Activated CD4-positive, alpha-beta T cell treated with anti-CD3 and anti-CD28 coated beads for 24 hours (primary cell): ENCODE data around the gene UMODL1.
"Not testable (repeated sequence)": the region's sequence is repeated elsewhere in the genome, so short reads cannot be mapped to it uniquely, and the experiment has no call there.

Source experiments
- DNase-seq, 2 donors: peaks; one replicate each; pipeline ENCODE4 v3.0.0-alpha.2; 2020; ENCODE audit warnings: low read depth in 2 of 2

The UMODL1 gene

GRCh38 chr21:42112857-42113256, 41.7 kb downstream of the UMODL1 start:
- DNase-seq, result no peak

- DNase-seq, result no peak
Observed at GRCh38 chr21:42113926-42114409, 42.9 kb downstream of the UMODL1 start.

DNA sequence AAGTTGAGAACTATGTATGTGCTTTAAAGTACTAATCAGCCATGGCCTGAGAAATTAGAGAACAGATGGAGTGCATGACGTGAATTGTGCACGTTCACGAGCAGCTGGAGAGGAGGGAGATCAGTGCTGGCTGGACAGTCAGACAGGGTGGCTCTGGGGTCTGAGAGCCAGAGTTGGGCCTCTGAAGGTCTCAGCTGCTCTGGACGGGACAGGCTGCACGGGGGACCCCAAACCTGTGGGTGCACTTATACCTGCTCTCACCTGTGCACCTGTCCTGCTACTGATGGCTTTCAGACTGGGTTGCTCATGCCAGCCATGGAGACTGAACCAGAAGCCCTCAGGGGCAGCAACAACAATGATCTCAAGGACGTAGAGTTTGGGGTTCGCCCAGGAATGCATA, 43.5 kb downstream of the UMODL1 start:
- no peak for DNase-seq

DNA sequence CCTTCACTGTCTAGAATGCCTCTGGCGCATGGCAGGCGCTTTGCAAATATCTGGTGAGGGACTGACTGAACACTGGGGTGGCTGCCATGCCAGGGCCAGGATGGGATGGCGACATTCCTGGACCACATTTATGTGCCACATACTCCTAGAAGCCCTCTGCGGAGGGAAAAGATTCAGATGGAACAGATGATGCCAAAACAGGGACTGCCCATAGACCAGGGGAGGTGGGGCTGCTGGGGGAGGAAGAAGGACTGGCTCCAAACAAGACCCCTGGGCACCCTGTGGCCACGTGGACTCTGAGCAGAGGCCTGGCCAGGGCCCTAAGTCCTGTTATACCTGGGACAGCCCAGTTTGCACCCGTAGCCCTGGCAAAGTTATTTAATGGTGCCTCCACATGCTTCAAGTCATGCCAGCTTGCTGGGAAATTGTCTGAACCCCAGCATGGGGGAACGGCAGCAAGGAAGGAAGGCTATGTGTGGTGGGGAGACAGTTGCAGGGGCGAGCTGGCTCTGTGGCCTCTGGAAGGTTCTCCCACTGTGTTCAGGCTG, 44.1 kb downstream of the UMODL1 start:
- DNase-seq, result no peak

GRCh38 chr21:42116551-42116950, 45.4 kb downstream of the UMODL1 start:
- not testable (repeated sequence) for DNase-seq

DNA sequence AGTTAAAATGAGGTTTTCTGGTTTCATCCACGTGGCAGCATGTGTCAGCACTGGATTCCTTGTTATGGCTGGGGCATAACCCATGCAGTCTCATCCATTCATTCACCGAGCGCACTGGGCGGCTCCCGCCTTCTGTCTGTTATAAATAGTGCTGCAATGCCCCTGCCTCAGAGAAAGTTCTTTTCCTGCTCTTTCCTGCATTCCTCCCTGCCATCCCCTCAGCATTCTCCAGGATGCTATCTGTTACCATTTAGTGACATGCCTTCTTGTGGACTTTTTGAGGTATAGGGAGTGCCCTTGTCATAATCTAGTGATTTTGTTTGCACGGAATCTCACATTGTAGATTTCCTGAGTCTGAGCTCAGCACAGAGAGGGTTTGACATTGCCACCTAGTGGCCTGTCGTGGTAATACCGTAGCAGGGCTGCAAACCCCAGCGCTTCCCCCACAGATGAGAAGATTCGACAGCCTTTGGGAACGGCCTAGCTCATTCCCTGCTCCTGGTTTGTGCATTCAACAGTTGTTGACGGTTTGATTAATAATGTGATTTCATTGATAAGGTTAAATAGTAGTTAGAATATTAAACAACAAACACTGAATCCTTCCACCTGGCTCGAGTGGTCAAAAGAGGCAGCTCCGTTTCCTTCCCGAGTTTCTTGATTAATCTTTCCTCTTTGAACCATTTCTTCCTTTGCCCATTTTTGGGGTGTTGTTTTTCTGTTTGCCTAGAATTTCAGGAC, 46.3 kb downstream of the UMODL1 start:
- peak; percentile 69 to 74 for DNase-seq

DNA sequence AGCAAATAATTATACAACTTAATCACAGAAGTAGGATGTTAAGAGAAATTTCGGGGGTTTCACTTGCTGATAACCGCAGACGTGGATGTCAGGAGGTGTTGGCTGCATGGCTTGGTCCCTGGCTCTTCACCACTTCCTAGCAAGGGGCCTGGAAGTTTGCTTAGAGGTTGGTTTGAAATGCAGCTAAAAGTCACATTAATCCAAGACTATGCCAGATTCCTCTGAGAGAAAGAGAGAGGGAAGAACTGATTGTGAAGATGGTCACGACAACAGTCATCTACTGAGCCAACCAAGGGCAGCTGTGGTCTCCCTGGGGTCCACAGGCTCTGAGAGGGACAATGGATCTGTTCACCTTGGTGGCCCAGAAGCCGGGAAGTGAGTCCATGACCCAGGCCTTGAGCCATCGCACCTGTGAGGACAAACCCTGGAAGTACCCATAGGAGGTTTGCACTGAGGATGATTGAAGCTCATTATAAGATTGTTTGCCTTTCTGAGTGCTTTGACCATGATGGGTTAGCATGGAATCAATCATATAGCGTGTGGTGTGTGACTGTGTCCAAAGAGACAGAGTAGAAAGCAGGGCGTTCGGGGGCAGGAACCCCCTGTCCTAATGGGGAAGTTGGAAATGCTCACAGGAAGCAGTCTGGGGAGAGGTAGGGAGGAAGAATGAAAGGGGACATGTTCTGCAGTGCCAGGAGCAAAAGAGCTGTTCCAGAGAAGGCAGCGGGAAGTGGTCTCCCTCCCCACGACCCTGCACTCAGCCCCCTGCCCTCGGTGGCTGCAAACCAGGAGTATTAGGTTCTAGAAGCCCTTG, 47.1 kb downstream of the UMODL1 start:
- no peak for DNase-seq

- DNase-seq, result no peak
Observed at GRCh38 chr21:42118901-42119300, 47.8 kb downstream of the UMODL1 start.

DNA sequence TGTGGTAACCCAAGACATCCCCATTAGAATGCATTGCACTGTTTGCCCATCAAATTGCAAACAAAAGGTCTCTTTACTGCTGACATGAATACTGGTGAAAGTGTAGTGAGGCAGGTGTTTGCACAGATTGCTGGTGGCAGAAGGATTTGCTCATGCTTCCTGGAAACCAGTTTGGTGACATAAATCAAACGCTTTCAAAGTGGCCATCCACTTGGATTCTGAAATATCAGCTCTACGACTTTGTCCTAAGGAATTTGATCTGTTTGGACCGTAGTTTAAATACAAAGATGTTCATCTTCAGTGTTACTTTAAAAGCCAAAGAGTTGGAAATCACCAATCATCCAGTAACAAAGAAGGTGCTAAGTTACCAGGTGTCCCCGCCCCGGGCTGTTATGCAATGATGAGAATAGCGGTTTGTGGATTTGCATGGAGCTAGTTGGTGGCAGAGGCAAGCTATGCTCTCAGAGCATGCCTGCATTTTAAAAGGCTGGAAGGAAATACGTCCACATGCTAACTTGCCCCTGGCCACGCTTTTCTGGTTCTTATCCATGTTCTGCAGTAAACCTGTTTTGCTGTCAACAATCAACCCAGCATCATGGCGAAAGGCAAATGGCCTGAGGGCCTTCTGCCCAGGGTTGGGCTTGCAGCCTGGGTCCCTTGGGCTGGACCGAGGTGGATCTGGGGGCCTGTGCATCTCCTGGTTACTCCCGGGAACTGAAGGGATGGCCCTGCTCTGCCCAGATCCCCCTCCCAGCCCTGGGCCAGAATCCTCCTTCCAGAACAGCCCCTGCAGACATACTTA, 49.2 kb downstream of the UMODL1 start:
- DNase-seq, result no peak

DNA sequence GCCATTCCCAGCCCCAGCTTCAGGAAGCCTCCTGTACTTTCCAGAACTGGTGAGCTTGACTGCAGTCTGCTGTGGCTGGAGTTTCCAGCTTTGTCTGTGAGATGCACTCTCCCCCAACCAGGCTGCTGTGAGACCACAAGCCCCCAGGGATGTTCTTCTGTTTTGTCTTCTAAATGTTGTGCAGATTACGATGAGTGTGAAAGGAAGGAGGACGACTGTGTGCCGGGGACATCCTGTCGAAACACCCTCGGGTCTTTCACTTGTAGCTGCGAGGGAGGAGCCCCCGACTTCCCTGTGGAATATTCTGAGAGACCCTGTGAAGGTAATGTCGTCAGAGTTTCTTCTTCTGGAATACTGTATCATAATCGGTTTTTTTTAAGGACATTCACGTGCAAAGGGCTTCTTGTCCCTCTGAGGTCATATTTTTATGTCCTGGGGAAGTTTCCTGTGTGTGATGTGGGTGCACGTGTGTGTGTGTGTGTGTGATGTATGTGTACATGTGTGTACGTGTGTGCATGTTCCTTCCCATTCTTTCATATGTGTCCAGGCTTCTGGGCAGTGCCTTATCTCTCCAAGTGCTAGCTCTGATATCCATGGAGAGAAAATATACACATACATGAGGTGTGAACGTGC, 49.9 kb downstream of the UMODL1 start:
- no peak for DNase-seq

DNA sequence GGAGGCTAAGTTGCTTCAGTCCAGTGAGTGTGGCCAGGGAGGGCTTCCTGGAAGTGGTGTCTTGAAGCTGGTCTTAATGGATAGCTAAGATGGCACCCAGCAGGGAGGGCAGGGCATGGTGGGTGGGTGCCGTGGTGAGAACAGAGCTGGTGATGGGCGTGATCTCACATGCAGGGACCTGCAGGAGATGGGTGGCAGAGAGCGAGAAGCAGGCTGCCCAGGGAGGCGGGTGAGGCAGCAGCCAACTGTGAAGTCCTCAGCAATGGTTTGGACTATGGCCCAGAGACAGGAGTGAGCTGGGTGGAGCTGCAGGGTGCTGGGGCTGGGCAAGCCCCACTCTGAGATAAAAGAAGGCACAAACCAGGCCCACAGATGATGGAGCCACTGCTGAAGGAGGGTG, 50.7 kb downstream of the UMODL1 start:
- no peak for DNase-seq

DNA sequence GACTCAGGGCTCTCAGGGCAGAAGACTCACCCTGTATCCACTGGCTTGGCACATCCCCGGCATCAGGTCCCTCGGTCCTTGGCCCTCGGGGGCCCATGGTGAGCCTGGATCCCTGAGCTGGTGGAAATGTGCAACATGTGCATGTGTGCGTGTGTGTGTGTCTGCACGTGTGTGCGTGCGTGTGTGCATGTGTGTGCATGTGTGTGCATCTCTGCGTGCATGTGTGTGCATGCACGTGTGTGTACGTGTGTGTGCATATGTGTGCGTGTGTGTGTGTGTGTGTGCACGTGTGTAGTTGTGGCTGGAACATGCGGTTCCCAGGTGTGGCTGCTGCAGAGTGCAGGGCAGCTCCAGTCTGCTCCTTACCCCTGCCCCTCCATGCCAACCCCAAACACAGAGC, 51.3 kb downstream of the UMODL1 start:
- DNase-seq, result no peak

DNA sequence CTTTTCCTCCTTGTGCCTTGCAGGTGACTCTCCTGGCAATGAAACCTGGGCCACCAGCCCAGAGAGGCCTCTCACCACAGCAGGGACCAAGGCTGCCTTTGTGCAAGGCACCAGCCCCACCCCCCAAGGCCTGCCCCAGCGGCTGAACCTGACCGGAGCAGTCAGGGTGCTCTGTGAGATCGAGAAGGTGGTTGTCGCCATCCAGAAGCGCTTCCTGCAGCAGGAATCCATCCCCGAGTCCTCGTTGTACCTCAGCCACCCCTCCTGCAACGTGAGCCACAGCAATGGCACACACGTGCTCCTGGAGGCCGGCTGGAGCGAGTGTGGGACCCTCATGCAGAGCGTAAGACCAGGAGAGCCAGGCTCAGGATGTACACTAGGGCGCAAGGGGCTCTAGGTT, 51.7 kb downstream of the UMODL1 start:
- no peak for DNase-seq

GRCh38 chr21:42123219-42123908, 52.2 kb downstream of the UMODL1 start:
- no peak for DNase-seq

DNA sequence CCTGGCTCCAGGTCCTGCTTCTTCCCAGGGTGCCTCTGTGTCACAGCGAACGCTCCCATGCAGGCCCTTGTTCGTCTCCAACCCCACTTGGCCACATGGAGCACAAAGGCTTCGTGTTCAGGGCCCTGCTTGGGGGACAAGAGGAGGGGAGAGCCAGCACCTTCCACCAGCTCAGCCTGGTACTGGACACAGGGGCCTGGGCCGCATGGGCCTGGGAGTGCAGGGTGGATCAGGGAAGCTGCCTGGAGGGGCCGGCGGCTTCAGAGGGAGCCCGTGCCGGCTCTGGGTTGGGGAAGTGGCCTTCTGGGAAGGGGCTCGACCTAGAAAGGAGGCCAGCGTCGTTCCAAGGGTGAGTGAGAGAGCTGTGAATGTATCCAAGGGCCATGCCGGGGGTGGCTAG, 53.0 kb downstream of the UMODL1 start:
- DNase-seq, result no peak

DNA sequence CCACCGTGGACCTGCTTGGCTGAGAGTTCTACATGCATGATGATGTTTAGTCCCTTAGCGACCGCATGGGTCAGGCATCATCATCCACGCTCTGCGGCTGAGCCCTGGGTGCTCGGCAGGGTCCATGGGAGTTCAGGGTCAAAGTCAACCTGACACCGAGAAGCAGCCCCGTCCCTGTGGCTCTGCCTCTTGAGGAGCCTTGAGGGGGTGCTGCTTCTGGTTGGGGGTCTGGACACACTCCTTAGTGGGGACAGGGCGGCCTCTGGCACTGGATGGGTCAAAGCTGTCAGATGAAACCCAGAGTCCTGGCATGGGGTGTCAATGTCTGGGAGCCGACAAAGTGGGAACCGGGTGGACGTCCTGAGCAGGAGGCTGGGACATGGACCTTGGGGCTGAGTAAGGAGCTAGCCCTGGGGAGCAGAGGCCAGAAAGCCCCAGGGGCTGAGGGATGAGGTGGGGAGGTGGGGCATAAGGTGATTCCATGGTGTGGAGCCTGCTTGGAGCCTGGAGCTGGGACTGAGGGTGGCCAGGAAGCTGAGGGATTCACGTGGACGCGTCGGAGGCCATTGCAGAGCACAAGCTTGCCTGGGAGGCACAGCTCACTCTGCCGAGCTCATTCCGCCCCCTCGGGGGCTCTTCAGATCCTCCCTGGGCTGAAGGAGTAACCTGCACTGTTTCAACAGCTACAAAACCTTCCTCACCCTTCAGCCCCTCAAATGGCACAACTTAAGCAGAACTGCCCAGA, 53.9 kb downstream of the UMODL1 start:
- DNase-seq, result no peak

DNA sequence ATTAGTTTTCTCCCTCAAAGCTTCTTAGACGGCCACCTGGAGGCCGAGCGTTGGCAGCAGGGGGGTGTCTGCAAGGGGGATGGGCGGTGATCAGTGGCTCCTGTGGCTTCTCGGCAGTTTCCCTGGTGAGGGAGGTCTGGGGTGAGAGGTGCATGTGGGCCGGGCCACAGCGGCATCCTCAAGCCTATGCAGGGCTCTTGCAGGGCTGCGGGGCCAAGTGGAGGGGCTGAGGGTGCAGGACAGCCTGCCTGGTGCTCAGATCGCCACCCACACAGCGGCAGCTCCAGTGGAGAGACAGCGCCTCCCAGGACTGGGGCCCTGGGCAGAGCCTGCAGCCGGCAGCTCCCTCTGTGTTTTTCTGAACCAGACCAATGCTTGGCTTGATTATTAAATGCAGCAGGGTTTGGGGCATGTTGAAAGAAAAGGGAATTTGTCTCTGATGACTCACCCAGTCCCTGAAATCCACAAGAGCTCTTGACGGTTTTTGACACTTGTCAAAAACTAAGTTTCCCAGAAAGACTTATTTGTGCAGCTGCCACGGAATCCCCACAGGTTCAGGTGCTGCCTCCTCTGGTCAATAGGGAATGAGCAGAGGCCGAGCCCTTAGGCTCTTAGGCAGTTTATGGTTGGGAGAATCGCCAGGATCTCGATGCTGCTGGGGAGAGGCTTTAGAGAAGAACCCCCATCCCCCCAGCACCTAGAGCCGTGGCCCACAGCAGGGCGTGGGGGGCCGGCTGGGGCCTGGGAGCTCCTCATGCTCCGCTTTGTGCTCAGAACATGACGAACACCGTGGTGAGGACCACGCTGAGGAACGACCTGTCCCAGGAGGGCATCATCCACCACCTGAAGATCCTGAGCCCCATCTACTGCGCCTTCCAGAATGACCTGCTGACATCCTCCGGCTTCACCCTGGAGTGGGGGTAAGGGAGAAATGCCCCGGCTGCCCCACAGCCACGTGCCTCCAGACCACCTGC, 54.7 kb downstream of the UMODL1 start:
- DNase-seq, result no peak

- no peak for DNase-seq
Observed at GRCh38 chr21:42127164-42128150, 56.3 kb downstream of the UMODL1 start.
